HG02852 (cell line): Measurements from ENCODE around the gene FASN.

Experiments used
- ATAC-seq: cut with Tn5 transposase; IDR thresholded peaks from one replicate; pipeline ENCODE4 v1.9.1; 2021; ENCODE audit warnings: mild to moderate bottlenecking, moderate library complexity; ENCODE audit not compliant: unreplicated experiment

Gene FASN

DNA sequence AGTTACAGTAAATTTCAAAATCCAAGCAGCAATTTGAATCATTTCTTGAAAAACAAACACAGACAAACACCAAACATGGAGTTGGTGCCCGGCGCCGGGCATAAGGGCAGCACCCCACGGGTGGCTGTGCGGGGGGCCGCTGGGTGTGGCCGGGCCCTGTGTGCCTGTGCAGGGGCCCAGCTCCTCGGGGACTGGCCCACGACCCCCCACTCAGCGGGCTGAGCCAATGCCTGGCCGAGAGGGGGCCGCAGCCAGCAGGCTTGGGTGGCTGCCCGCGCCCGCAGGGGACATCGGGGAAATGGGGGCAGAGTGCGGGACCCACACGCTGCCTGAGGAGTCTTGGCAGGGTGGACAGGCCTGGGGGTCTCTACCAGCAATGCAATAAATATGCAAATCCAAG is 19.6 kb downstream of the FASN start:
- ATAC-seq, result no peak

DNA sequence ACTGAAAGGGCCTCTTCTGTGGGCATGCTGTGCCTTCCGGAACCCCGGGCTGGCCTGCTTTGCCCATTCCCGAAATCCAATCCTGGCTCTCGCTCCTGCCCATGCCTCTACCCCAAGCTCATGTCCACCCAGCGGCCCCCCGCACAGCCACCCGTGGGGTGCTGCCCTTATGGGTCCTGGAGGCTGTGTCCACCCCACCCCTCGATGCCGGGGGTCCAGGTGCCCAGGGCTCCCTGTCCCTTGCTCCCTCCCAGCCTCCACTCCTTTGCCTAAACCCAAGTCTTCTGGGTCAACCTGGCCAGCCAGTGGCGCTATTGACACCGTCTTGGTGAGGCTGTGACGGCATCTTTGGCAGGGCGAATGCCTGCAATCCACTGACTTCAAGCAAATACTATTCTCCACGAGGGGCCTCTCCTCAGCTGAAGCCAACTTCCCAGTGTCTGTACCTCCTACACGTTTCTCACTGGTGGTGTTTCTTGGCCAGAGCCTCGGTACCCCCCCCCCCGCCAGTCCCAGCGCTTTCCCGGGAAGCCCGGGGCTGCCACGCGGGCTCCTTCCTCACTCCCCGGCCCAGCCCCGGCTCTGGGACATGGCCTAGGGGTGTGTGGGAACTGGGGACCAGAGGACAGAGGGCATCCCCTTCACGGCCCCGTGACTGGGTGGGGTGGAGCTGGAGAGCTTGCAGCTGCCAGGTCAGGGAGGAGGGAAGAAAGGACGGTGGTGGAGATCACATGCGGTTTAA is 20.2 kb downstream of the FASN start:
- ATAC-seq, result no peak

GRCh38 chr17:82076785-82077591 is 21.0 kb downstream of the FASN start:
- no peak for ATAC-seq

- no peak for ATAC-seq
Measured at GRCh38 chr17:82076018-82076784, 21.8 kb downstream of the FASN start.

GRCh38 chr17:82073446-82073845 is 24.6 kb downstream of the FASN start:
- no peak for ATAC-seq

GRCh38 chr17:82072827-82073226 is 25.2 kb downstream of the FASN start:
- no peak for ATAC-seq

- ATAC-seq, result no peak
Measured at GRCh38 chr17:82070611-82071010, 27.4 kb downstream of the FASN start.

GRCh38 chr17:82065638-82066303 is 32.3 kb downstream of the FASN start, which contains the start of gene DUS1L:
TSS of gene DUS1L (minus strand) at chr17:82065804. CDS start at chr17:82065059, 745 bp downstream.
- ATAC-seq, result peak; percentile 47

- ATAC-seq, result no peak
Measured at GRCh38 chr17:82065193-82065637, 32.8 kb downstream of the FASN start.

DNA sequence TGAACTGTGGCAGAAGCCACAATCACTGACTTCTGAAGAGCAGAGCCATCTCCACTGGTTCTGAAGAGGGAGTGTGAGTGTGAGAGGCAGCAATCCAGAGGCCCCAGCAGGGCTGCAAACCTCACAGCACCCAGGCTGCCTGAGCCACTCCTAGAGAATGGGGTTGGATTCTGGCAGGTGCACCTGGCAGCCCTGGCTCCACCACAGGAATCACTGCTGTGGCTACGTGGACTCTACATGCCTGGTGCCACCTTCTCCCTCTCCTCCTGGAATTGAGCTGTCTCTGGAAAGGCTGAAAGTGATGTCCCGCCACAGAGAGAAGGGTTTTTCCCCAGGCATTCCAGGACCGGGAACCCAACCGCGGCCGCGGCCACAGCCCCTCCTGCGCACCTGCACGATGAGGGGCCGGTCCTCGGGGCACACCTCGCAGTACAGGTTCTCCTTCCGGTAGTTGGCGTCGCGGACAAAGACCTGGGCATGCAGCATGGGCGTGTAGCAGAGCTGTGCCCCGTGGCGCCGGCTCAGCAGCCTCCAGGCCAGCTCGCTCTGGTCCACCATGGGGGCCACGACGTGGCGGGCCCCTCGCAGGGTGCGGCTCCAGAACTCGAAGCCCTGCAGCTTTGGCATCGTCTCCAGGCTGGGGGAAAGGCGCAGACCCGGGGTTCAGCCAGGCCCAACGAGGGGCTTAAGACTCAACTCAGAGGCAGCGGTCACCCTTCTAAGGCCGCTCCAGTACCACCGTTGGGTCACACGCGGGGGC is 33.4 kb downstream of the FASN start:
- no peak for ATAC-seq

- ATAC-seq, result no peak
Measured at GRCh38 chr17:82063424-82064415, 34.3 kb downstream of the FASN start.

DNA sequence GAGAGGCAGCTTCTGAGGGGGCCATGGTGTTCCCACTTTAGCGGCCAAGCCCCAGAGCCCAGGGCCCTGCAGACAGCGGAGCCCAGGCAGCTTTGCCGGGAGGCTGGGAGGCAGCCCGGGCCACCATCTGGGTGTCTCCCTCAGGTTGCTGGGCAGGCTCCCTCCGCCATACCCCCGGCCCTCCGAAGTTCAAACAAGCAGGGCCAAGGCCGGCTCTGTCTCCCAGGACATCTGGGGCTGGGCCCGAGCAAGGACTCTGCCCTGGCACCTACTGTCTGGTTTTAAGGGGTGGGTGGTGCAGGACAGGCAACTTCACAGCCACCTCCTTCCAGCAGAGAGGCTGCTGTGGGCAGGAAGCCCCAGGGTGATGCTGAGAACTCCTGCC is 35.1 kb downstream of the FASN start:
- ATAC-seq, result no peak

- ATAC-seq, result no peak
Measured at GRCh38 chr17:82062076-82062983, 35.7 kb downstream of the FASN start.

- no peak for ATAC-seq
Measured at GRCh38 chr17:82061047-82061925, 36.8 kb downstream of the FASN start.

GRCh38 chr17:82060614-82061013 is 37.4 kb downstream of the FASN start:
- ATAC-seq, result no peak

DNA sequence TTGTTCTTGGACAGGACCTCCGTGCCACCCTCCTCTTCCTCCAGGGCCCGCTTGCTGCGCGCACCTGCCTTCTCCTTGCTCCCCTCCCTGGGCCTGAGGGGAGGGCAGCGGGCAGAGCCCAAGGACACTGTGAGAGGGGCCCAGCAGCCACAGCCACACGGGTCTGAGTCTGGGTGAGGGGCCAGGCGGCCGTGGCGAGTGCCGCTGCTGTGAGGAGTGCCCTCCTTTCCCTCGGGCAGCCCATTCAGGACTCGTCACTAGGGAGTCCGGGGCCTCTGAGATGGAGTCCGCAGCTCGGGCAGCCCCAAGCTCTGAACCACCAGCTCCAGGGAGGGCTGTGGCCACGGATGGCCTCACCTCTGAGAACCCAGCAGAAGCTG is 38.0 kb downstream of the FASN start:
- ATAC-seq, result no peak
